ENCODE data around the gene TUT1. TPM values are rescaled to one million over a fixed set of nuclear protein-coding genes. Genes with fewer than 3 reads are reported as not detected.

Gene TUT1
- total RNA-seq, 2 experiments from 2014 or later, result 22.5 to 38.2 TPM

DNA sequence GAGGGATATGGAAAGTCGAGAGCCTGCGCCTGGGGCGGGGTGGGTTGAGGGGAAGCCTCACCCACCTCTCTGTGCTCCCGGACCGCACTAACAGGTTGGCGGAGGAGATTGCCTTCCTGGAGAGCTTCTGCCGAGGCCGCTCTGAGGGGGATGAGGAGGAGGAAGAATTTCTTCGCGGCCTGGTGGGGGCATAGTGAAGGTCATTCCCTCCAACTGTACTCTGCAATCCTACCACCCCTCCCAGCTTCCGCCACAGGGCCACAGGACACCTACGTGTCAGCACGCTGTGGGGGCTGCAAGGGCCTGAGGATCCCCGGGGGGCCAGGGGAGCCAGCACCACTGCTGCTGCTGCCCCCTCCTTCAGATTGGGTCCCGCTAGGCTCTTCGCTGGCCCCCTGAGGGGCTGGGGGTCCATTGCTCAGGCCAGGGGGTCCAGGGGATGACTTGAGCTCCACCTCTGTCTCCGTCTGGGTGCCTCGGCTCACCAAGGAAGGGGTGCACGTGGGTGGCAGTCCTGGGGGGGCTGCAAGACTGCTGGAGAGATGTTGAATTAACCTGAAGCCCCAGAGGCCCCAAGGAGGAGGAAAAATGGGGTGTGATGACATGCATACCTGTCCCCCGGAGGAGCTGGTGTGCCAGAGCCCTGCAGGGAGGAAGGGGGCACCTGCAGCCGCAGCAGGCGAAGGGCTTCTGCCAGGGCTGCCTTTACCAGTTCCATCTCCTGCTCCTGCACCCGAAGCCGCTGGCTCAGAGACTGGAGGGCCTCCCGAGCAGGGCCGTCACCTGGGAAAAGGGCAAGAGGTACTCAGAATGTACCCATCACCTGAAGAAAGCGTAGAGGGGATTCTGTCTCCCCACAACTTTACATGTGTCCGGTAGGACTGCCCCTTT lies 19.7 kb upstream of the TUT1 start:
- H4K20me1 ChIP-seq (ENCODE audit: insufficient read depth, low read length), result no peaks in the 10 kb centered on the region
- peaks cover 37% of the 10 kb centered on the region for H3K4me1 ChIP-seq (ENCODE audit: insufficient read depth, low read length, poor library complexity, severe bottlenecking)
- peak overlapping the region; percentile 86 for H3K4me2 ChIP-seq (ENCODE audit: low read length)
- H3K27ac ChIP-seq (ENCODE audit: low read depth, low read length, poor library complexity, severe bottlenecking), result peak overlapping the region; percentile 61
- no peaks in the 10 kb centered on the region for H3K9me3 ChIP-seq (ENCODE audit: low read length)
- no TSS peak for BruUV-seq (replicated peaks)
- no peaks in the 10 kb centered on the region for H3K9me2 ChIP-seq (ENCODE audit: insufficient read depth, low read length)
- H3K79me2 ChIP-seq (ENCODE audit: insufficient read depth, low read depth, low read length), result peaks cover 5% of the 10 kb centered on the region; the same call in 1 of the 2 replicates
- no peak for DNase-seq (ENCODE audit: low spot score)
- H2AFZ ChIP-seq (ENCODE audit: low read length), result no peak overlapping the region
- peak overlapping the region; percentile 71 for H3K4me3 ChIP-seq (ENCODE audit: low read depth, low read length, poor library complexity, severe bottlenecking)
- CTCF ChIA-PET (ENCODE audit: unreplicated experiment), result interaction anchor here (1.0 to 1.1 kb wide), 2 partner anchors 10 to 19 kb away, joined by 3 to 4 read pairs; partner anchors contain the start of gene MTA2
- intact Hi-C loops (cut with micrococcal nuclease; ENCODE audit: unreplicated experiment), result no loop called here
- POLR2A ChIA-PET, result interaction anchor here (0.6 to 1.2 kb wide), 5 partner anchors 10 to 57 kb away, joined by 3 to 9 read pairs (median 5); partner anchors contain the start of genes B3GAT3 and MTA2
- peaks cover 17% of the 10 kb centered on the region for H3K36me3 ChIP-seq (ENCODE audit: insufficient read depth, low read length)
- TF ChIP-seq CTCF (conservative IDR thresholded peaks at IDR 0.05; ENCODE audit: low read length) (no peak), EZH2phosphoT487 (IDR thresholded peaks at IDR 0.05; ENCODE audit: borderline replicate concordance, low read depth, low read length) (no peak)

GRCh38 chr11:62610403-62610802 lies 19.1 kb upstream of the TUT1 start:
- CTCF ChIA-PET (ENCODE audit: unreplicated experiment), result interaction anchor here (1.0 kb wide), 1 partner anchor 9 kb away, joined by 4 read pairs; the partner anchor contains the start of gene MTA2
- Histone ChIP-seq H3K9me2 (ENCODE audit: insufficient read depth, low read length) (no peaks in the 10 kb centered on the region), H3K79me2 (ENCODE audit: insufficient read depth, low read depth, low read length) (peaks cover 5% of the 10 kb centered on the region; the same call in 1 of the 2 replicates), H3K4me3 (ENCODE audit: low read depth, low read length, poor library complexity, severe bottlenecking) (no peak overlapping the region), H3K27ac (ENCODE audit: low read depth, low read length, poor library complexity, severe bottlenecking) (no peak overlapping the region), H3K36me3 (ENCODE audit: insufficient read depth, low read length) (peaks cover 23% of the 10 kb centered on the region), H4K20me1 (ENCODE audit: insufficient read depth, low read length) (no peaks in the 10 kb centered on the region), H3K4me1 (ENCODE audit: insufficient read depth, low read length, poor library complexity, severe bottlenecking) (peaks cover 37% of the 10 kb centered on the region), H3K9me3 (ENCODE audit: low read length) (no peaks in the 10 kb centered on the region), H2AFZ (ENCODE audit: low read length) (no peak overlapping the region), H3K4me2 (ENCODE audit: low read length) (peak overlapping the region; percentile 86; the same call in 1 of the 2 replicates)
- TF ChIP-seq CTCF (conservative IDR thresholded peaks at IDR 0.05; ENCODE audit: low read length) (no peak), EZH2phosphoT487 (IDR thresholded peaks at IDR 0.05; ENCODE audit: borderline replicate concordance, low read depth, low read length) (no peak)
- no peak for DNase-seq (ENCODE audit: low spot score)
- no TSS peak for BruUV-seq (replicated peaks)
- intact Hi-C loops (cut with micrococcal nuclease; ENCODE audit: unreplicated experiment), result no loop called here
- POLR2A ChIA-PET, result interaction anchor here (0.6 to 1.2 kb wide), 2 partner anchors 11 to 28 kb away, joined by 3 to 5 read pairs; partner anchors contain the start of gene B3GAT3

Data from OCI-LY7 (cell line).